GM13976 (cell line): ENCODE measurements around the gene MUC21.

Experiments used
- DNase-seq: peaks from one replicate; pipeline ENCODE4 v3.0.0; 2012; ENCODE audit warnings: low spot score
- in situ Hi-C: fragments of 300-500 bp; cut with MboI; formaldehyde crosslinking; loops from one replicate; pipeline ENCODE4 v1.12.0; 2022; ENCODE audit warnings: low sequenced_read_pairs, mixed read lengths, inconsistent platforms; ENCODE audit not compliant: unreplicated experiment
- TF ChIP-seq, protein P1 (sequence below): IDR thresholded peaks from 2 replicates; pipeline ENCODE4 v1.5.1; 2012; ENCODE audit warnings: borderline replicate concordance, mild to moderate bottlenecking; ENCODE audit not compliant: insufficient read depth; ENCODE audit errors: extremely low read depth, missing control alignments, control extremely low read depth

The MUC21 gene

DNA sequence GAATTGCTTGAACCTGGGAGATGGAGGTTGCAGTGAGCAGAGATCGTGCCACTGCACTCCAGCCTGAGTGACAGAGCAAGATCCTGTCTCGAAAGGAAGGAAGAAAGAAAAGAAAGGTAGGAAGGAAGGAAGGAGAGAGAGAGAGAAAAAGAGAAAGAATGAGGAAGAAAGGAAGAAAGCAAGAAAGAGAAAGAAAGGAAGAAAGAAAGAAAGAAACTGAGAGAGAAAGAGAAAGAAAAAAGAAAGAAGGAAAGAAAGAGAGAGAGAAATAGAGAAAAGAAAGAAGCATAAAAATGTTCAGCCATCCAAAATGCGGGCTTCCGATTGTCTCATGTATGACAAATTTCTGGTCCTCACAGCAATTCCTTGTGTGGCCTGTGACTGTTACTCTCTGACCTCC is 49.6 kb downstream of the MUC21 start:
- TF ChIP-seq, protein P1, sequence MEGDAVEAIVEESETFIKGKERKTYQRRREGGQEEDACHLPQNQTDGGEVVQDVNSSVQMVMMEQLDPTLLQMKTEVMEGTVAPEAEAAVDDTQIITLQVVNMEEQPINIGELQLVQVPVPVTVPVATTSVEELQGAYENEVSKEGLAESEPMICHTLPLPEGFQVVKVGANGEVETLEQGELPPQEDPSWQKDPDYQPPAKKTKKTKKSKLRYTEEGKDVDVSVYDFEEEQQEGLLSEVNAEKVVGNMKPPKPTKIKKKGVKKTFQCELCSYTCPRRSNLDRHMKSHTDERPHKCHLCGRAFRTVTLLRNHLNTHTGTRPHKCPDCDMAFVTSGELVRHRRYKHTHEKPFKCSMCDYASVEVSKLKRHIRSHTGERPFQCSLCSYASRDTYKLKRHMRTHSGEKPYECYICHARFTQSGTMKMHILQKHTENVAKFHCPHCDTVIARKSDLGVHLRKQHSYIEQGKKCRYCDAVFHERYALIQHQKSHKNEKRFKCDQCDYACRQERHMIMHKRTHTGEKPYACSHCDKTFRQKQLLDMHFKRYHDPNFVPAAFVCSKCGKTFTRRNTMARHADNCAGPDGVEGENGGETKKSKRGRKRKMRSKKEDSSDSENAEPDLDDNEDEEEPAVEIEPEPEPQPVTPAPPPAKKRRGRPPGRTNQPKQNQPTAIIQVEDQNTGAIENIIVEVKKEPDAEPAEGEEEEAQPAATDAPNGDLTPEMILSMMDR: no peak
- in situ Hi-C loops: no loop called here
- no peak for DNase-seq

- TF ChIP-seq, protein P1: no peak
- DNase-seq: no peak
- in situ Hi-C loops: no loop called here
Observed at GRCh38 chr6:31035862-31036497, 52.5 kb downstream of the MUC21 start.

- TF ChIP-seq, protein P1: no peak
- in situ Hi-C loops: no loop called here
- DNase-seq: no peak
Observed at GRCh38 chr6:31037169-31037568, 53.7 kb downstream of the MUC21 start.

DNA sequence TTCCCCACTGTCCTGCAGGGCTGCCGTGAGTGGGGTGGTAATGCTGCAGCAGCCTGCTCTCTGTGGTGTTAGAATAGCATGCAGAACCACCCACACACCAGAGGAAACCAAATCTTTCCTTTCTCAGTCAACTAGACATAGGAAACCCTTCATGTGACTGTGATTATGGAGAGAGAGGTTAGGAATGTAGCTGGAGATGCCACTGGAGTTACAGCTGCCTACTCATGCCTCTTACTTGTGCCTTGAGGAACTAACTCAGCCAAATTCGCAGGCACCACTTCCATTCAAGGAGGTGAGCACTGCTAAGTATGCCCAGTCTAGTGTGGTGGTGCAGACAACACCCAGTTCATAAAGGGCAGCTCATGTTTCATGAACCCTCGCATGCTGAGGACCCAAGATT is 54.2 kb downstream of the MUC21 start:
- in situ Hi-C loops: no loop called here
- no peak for DNase-seq
- TF ChIP-seq, protein P1: no peak

- in situ Hi-C loops: no loop called here
- no peak for DNase-seq
- TF ChIP-seq, protein P1: no peak
Observed at GRCh38 chr6:31038559-31038958, 55.0 kb downstream of the MUC21 start.
